ENCODE measurements around the gene NEGR1.

The NEGR1 gene

DNA sequence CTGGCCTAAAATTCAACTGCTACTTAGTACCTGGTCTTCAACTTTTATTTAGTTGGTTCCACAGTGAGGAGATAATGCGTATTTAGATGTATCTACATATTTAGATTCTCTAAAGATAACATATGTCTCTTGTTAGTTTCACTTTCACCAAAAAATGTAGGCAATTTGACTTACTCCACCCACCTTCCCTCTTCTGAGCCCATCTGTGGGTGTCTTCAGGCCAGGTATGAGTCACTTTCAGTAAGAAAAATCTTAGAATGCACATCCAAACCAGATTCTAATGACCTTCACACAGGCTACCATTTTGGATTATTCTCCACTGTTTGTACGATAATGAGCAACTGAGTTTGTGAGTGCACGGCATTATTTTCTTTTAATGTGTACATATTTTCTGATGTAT is 501.7 kb downstream of the NEGR1 start:
- no peak for DNase-seq (ENCODE audit: low spot score)

DNA sequence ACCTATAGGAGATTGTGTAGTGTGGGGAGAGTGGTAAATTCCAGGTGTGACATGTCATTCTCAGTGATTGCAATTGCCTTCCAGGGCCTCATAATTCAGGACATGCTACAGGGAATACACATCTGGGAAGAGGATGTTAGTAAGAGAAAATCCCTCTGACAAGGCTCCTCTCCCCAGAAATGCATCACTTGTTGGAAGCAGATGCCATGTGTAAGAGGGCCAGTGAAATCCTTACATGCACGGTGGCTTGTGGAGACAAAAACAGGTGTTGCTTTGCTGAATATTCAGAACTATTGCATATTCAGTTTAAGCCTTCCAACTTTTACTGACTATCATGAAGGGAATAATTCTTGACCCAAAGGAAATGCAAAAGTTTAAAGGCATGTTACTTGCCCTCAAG is 503.4 kb downstream of the NEGR1 start:
- DNase-seq (ENCODE audit: low spot score): no peak

DNA sequence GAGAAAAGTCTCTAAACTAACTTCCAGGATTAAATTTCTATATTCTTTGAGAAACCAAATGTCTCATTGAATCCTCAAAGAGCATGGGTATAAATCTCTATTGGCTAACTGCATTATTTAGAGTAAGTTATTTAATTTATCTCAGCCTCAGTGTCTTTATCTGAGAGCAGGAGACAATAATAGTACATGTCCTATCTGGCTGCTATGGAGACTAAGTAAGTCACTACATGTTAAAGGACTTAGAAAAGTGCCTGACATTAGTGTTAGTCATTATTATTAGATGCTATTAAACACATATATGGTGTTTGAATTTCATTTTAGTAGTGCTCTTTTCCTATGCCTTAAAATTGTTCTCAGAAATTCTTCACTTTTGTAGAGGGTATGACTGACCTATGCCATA is 505.2 kb downstream of the NEGR1 start:
- DNase-seq (ENCODE audit: low spot score): no peak

DNA sequence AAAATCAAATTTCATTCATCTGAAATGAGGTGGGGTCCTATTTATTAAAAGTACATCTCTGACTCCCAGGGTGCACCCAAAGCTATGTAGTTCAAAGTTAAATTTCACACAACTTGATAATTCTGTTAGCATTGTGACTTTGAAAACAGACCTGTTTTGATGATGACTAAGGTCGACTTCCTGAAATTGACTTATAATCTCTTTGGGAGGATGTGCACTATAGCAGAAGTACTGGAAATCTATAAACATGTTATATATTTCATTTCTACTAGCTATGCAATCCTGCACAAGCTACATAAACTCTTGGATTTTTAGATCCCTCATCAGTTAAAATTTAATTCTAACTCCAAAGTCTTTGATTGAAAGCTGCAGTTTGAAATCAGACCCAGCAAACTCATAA is 507.6 kb downstream of the NEGR1 start:
- no peak for DNase-seq (ENCODE audit: low spot score)

DNA sequence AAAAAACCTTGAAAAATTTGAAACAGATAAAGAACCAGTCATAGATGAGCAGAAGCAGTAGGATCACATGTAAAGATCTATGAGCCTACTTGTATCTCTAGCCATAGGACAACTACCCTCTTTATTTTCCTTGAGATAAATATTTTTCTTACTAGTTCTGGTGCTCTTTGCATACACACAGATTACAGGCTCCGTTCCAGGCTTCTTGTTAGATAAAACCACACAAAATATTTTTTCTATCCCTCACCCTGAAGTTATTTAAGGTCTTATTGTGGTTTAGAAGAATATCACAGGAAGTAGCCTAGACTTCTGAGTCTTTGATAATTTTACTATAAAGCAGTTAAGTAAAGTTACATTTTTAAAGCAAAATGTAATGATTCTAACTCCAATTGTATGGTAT is 512.2 kb downstream of the NEGR1 start:
- DNase-seq (ENCODE audit: low spot score): no peak

DNA sequence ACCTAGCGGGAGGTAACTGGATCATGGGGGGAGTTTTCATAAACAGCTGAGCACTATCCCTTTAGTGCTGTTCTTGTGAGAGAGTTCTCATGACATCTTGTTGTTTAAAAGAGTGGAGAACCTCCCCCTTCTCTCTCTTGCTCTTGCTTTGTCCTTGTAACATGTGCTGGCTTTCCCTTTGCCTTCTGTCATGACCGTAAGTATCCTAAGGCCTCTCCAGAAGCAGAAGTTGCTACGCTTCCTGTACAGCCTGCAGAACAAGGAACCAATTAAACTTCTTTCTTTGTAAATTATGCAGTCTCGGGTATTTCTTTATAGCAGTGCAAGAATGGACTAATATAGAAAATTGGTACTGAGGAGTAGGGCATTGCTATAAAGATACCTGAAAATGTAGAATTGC is 515.6 kb downstream of the NEGR1 start:
- no peak for DNase-seq (ENCODE audit: low spot score)

DNA sequence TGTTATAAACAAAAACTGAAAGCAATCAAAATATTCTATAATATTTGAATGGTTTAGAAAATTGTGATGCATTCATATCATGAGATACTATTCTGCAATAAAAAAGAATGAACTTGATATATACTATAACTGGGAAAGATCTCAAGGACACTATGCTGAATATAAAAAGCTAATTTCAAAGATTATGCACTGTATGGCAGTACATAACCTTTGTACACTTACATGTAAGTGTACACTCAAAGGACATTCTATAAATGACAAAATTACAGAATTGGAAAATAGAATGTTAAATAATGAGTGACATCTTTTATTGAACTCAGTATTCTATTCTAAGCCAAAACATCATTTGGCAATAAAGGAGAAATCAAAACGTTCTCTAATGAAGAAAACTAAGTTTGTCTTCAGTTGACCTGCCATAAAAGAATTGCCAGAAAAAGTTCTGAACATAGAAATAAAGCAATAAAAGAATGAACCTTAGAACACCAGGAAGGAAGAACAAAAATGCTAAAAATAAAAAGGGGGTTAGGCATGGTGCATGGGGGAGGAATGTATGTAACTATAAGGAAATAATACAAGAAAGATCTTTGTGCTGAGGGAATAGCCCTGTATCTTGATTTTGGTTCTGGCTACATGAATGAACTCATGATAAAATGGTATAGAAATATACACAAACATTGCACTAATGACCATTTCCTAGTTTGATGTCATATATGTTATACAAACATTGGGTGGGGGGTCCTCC is 519.7 kb downstream of the NEGR1 start:
- DNase-seq (ENCODE audit: low spot score): no peak

DNA sequence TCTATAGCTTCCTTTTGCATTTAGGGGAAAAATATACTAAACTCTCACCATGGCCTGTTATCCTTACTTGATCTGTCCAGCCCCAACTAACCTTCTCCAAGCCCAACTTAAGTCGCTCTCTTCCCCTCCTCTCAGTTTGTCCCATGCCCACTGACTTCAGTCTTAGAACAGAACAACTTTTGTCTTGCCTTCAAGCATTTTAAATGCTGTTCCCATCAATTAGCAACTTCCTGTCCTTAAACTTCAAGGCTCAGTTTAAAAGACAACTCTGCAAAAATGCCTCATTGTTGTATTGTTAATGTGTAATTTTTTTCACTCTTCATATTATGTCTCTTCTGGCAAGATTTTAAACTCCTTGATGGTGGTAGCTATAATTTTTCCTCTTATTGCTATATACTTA is 526.9 kb downstream of the NEGR1 start:
- no peak for DNase-seq (ENCODE audit: low spot score)

DNA sequence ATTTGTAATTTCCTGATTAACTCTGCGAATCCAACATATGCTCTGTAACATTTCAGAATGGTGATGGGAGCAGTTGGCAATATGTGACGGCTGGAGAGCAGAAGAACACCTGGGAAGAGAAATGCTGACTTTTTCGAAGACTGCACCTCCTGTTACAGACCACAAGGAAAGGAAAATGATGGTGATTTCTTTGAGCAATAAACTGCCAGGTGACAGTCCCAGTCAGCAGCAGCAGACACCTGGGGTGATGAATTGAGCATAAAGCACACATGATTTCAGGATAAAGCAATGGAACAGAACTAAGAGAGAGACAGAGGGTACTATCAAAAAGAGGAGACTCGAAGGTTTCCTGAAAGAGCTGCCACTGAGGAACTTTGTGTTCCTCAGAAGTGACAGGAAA is 528.6 kb downstream of the NEGR1 start:
- no peak for DNase-seq (ENCODE audit: low spot score)

DNA sequence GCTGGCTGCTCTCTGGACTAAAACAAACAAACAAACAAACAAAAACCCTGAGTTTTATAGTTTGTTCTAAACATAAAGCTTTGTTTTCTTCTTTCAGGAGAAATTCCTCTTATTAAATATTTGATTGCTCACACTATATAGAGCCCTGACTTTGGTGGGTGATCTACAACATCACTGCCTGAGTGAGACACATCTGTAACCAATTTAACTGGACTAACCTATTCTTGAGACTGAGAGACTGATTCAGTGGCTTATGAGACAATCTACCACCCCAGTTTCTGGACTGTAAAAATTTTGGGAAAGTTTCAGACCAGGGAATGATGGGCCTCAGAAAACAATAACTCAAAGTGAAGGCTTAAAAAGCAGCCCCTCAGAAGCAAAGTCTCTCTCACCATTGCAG is 537.0 kb downstream of the NEGR1 start:
- no peak for DNase-seq (ENCODE audit: low spot score)

DNA sequence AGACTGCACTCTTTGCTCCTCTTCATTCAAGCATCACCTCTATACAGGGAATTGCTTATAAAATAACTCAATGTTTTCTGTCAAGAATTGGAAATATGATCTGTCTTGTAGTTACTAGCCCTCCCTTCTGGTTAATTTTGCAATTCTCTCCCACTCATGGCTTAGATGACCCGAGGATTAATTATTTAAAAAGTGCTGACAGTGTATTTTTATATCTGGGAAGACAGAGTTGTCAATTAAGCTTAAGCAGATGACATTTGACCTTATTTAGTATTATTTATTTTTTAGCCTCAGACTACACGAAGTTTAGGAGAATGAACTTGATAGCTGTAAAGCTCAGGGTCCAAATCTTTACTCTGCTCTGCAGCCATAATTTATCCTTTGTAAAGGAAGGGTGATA is 538.5 kb downstream of the NEGR1 start:
- no peak for DNase-seq (ENCODE audit: low spot score)

DNA sequence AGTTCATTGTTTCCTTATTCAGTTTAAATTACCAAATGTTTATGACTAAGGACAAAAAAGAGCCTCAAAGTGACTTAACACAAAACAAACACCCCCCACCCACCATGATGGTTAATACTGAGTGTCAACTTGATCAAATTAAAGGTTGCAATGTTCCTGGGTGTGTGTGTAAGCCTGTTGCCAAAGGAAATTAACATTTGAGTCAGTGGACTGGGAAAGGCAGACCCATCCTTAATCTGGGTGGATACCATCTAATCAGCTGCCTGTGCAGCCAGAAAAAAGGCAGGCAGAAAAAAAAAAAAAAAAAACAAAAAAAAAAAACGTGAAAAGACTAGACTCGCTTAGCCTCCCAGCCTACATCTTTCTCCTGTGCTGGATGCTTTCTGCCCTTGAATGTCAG is 543.4 kb downstream of the NEGR1 start:
- DNase-seq (ENCODE audit: low spot score): no peak

DNA sequence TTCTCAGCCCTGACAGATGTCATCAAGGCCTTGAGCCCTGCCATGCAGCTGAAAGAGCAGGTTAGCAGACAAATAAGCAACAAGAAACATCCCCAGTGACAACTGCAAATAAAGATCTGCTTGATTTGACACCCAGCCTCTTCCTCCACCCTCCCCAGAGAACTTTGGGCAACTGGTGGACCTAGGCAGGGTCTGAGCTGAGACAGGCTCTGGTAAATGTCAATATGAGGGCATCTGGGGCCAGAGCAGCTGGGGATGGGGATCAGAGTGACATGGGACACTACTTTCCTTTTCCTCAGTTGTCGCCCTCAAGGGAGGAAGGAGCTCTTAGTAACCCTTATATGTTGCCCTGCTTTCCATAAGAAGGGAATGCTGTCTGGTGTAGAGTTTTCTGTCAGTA is 544.1 kb downstream of the NEGR1 start:
- no peak for DNase-seq (ENCODE audit: low spot score)

DNA sequence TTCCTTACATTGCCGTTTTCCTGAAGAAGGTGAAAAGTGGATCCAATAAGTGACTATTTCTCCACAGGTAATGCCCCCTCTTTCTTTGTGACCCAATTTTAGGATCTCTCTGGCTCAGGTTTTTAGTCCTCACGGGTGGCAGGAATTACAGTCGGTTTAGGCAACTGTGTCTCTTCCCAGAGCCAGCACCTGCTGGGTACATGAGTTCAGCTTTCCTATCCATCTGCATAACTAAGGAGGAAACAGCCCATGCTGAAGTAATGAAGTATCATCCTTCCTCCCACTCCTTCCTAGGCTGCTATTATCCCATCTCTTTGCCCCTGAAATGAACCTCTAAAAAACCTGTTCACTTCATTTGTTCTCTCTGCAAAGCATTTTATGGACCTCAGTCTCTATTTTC is 544.6 kb downstream of the NEGR1 start:
- DNase-seq (ENCODE audit: low spot score): no peak

DNA sequence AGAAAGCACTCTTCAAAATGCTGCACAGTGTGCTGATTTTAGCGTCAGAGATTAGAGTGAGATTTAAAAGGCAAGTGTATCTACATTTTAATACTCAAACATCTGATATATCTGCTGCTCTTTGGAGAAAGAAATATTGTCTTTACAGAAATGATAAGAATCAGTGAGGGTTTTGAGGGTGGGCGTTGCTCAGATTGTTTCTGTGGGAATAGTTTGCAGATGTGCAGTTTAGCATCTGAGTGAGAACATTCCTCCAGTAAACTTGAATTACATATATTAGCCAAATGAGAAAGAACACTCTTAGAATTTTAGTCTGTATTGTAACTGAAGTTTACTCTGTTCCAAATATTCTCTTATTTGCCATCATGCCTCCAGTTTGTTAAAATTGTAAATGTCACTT is 549.2 kb downstream of the NEGR1 start:
- no peak for DNase-seq (ENCODE audit: low spot score)

DNA sequence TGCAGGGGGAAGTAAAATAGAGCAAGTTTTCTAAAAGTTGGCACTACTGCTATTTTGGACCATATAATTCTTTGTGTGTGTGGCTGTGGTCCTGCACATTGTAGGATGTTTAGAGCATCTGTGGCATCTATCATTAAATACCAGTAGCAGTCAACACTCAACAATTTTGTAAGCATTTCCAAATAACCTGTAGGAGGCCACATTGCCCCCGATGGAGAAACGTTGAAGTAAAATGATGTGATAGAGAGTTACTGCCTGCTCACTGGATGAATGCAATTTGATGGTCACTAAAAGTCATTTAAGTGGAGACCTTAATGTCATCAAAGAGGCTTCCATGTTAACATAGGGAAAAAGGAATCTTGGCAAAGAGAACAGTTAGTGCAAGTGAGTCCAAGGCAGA is 560.8 kb downstream of the NEGR1 start:
- no peak for DNase-seq (ENCODE audit: low spot score)

DNA sequence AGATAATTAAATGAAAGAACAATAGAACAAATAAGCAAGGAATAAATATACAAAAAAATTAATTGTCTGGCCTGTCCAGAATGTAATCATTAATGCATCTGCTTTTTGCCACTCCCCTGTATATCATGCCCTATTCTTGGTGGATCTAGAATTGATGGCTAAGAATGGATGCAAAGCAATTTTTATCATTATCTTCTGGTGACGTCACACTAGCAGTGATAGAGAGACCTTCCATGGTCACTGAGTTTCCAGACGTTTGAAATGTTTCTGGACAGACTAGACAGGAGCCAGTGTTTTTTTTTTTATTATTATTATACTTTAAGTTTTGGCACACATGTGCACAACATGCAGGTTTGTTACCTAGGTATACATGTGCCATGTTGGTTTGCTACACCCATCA is 563.0 kb downstream of the NEGR1 start:
- DNase-seq (ENCODE audit: low spot score): no peak

DNA sequence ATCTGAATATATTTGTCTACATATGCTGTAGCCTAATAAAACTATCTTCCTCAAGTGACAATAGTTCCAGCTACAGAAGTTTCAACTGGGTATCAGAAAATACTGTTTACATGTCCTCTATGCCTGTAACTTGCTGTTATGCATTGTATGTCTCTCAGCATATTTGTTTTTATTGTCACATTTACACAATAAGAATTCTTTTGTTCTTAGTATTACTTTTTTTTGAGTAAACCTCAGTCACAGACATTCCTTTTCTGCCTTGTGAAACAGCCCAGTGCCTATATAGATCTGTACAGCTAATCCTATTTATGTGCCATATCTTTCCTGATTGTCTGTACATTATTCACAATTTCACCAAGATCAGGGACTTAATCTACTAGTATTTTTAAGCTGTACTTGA is 565.2 kb downstream of the NEGR1 start:
- DNase-seq (ENCODE audit: low spot score): no peak

DNA sequence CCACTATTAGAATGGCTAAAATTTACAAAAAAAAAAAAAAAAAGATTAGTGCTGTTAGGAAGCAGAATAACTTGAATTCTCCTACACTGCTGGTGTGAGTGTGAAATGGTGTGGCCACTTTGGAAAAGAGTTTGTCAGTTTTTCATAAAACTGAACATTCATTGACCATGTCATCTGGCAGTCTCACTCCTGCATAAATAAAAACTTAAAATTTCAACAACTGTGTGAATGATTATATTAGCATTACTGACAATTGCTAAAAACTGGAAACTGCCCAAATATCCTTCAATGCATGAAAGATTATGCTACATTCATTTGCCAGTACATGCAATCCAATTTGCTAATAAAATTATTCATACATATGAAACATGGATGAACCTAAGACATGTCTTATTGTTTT is 570.9 kb downstream of the NEGR1 start:
- no peak for DNase-seq (ENCODE audit: low spot score)

DNA sequence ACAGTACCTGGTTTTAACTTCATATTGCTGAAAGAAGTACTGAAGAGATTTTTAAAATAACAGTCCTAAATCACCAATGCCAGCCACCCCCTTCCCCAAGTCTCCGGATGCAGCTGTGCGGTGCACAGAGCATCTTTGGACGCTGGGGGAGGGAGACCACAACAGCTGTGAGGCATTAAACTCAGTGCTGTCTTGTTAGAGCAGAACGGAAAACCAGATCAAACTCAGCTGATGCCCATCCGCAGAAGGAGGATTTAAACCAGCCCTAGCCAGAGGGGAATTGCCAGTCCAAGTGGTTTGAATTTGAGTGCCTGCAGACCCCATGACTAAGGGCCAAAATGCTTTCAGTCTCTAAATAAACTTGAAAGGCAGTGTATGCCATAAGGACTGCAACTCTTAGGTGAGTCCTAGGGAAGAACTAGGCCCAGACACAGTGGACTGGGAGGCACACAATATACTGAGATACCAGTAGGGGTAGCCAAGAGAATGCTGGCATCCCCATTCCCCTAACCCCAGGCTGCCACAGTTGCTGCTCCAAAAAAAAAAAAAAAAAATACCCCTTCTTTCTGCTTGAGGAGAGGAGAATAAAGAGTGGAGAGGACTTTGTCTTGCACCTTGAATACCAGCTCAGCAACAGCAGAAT is 576.2 kb downstream of the NEGR1 start:
- no peak for DNase-seq (ENCODE audit: low spot score)

DNA sequence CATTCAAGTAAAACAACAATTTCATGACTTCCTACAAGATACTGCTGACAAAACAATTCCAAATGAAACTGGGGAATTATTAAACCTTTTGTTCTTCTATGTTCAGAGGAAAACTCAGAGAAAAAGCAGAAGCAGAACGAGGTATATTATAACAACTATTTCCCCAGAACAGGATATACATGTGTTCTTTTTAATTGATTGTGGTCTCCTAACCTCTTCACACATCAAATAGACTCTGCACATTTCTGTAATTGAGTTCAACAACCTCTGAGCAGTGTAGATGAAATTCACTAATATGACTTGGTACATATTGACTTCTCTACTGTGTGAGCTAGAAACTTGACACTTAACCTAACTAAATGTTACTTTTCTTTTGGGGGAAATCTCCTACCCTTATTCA is 584.2 kb downstream of the NEGR1 start:
- DNase-seq (ENCODE audit: low spot score): no peak

DNA sequence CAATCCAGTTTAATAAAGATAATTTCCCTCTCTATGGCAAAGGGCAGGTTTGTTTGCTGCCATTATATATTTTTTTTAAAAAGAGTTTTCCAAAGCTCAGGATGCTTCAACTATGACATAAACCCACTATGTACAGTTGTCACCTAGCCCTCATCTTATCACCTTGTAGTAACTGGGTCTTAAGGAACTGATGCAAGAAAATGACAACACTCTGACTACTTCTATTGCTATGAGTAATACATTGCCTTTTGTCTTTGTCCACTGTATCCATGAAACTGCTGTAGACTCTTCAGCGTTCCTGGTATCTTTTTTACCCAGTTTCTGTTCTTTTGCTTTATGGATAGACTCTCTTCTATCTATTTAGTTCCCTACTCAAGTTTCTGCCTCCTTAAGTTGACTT is 586.5 kb downstream of the NEGR1 start:
- no peak for DNase-seq (ENCODE audit: low spot score)

DNA sequence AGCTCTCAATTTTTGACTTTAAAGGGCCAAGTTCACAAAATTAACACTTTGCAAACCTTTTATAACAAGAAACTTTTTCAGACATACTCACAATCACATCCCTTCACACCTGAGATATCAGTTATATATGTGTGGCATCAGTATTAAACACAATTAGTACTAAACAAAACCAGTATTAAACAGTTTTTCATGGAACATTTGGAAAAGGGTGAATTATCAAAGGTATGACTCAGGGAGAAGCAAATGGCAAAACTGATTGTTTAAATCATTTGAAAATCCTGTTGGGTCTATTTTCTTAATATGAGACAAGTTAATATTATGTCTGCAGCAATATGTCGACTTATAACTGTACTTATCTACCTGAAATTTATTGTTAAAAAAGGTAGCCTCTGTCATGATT is 587.3 kb downstream of the NEGR1 start:
- DNase-seq (ENCODE audit: low spot score): no peak

DNA sequence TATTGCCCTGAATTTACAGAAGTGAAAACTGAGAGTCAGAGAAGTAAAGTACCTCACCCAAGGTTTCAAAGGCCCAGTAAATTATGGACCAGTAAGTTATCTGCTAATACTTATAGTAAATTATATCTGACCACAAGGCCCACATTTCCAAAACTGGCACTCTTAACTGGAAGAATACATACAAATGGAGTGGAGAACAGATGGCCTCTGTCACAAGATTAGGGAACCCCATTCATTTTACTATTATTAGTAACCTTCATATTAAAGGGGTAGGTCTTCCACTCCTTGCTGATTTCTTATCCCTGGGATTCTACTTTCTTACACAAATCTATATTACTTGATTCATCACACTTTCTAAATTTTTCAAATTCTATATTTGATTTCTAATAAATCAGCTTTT is 588.8 kb downstream of the NEGR1 start:
- DNase-seq (ENCODE audit: low spot score): no peak
